SH-SY5Y (cell line): ENCODE results near the gene KRT17.

Source experiments
- GATA2 ChIP-seq: IDR thresholded peaks from 2 replicates; pipeline ENCODE4 v1.6.1; 2011; ENCODE audit warnings: mild to moderate bottlenecking, low read depth, low read length
- GATA3 ChIP-seq: IDR thresholded peaks from 2 replicates; pipeline ENCODE4 v1.6.1; 2011; ENCODE audit warnings: low read depth, mild to moderate bottlenecking, low read length, moderate library complexity

GRCh38 chr17:41594363-41594915 is 29.9 kb downstream of the KRT17 start:
- TF ChIP-seq GATA2 (no peak), GATA3 (no peak)
